Measurements from ENCODE around the gene ZNF444. TPM values are rescaled to one million over a fixed set of nuclear protein-coding genes. Genes with fewer than 3 reads are reported as not detected.
A peak's percentile ranks its signal among the peaks of the same experiment; 100 is the strongest.

ZNF444 gene
- total RNA-seq, 4 donors from 2014 or later = 10.6 to 22.1 (median 15.6) TPM

DNA sequence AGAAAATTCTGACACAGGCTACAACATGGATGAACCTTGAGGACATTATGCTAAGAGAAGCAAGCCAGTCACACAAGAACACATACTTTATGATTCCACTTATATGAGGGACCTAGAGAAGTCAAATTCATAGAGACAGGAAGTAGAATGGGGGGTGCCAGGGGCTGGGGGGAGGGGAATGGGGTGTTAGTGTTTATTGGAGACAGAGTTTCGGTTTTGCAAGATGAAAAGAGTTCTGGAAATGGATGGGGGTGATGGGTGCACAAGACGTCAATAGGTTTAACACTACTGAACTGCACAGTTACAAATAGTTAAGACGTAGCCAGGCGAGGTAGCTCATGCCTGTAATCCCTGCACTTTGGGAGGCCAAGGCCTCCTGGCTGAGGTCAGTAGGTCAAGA lies 16.5 kb upstream of the ZNF444 start:
- TF ChIP-seq CTCF (IDR thresholded peaks at IDR 0.05) = no peak
- TF ChIP-seq POLR2A (IDR thresholded peaks at IDR 0.05) = no peak
- no peaks in the 10 kb centered on the region for H3K36me3 ChIP-seq

DNA sequence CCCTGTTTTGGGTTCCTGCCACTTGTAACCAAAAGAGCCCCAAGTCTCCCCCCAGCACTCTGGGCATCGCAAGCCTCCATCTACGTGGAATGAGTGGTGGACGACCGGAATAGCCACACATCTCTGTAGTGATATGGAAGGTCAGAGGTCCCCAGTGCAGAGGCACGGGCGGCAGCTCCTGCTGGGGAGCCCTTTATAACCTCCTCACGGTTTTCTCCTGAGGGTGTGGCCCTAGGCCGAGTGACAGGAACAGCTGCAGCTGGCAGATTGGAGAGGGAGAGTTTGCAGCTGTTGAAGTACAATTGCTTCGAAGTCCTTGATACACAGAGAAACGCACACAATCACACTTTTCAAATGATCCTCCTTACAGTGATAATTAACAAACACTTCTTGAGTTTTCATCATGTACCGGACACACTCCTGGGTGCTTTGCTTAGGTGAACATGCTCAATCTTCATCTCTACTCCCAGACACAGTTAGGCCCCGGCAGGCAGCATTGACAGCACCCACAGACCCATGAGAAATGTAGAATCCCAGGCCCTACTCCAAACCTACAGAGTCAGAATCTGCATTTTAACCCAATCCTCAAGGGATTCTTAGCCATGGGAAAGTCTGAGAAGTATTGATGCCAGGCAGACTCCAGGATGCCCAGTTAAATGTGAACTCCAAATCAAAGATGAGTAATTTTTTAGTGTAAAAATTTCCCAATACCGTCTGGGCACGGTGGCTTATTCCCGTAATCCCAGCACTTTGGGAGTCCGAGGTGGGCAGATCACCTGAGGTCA lies 15.1 kb upstream of the ZNF444 start:
- peaks cover 0 to 13% (median 7%) of the 10 kb centered on the region in 3 donors for H3K4me1 ChIP-seq
- DNase-seq = no peak
- TF ChIP-seq POLR2A (IDR thresholded peaks at IDR 0.05) = no peak
- H3K36me3 ChIP-seq = no peaks in the 10 kb centered on the region
- 70 to 71% methylated on average over 8 to 13 of the region's 16 CpGs for WGBS, 2 donors
- no peak overlapping the region for H3K27ac ChIP-seq
- no peaks in the 10 kb centered on the region for H3K27me3 ChIP-seq
- intact Hi-C loops (cut with DNase I) = no loop called here
- no peak overlapping the region for H3K4me3 ChIP-seq
- no peaks in the 10 kb centered on the region for H3K9me3 ChIP-seq

More for the DNA sequence above, 16.5 kb upstream of the ZNF444 start:
- Histone ChIP-seq H3K27ac (no peak overlapping the region), H3K4me1 (peaks cover 3 to 23% (median 11%) of the 10 kb centered on the region in 3 donors), H3K9me3 (no peaks in the 10 kb centered on the region), H3K4me3 (no peak overlapping the region), H3K27me3 (no peaks in the 10 kb centered on the region)
- 91 to 92% methylated on average over 4 of the region's 4 CpGs for WGBS, 2 donors
- DNase-seq = no peak
- intact Hi-C loops (cut with DNase I) = no loop called here

DNA sequence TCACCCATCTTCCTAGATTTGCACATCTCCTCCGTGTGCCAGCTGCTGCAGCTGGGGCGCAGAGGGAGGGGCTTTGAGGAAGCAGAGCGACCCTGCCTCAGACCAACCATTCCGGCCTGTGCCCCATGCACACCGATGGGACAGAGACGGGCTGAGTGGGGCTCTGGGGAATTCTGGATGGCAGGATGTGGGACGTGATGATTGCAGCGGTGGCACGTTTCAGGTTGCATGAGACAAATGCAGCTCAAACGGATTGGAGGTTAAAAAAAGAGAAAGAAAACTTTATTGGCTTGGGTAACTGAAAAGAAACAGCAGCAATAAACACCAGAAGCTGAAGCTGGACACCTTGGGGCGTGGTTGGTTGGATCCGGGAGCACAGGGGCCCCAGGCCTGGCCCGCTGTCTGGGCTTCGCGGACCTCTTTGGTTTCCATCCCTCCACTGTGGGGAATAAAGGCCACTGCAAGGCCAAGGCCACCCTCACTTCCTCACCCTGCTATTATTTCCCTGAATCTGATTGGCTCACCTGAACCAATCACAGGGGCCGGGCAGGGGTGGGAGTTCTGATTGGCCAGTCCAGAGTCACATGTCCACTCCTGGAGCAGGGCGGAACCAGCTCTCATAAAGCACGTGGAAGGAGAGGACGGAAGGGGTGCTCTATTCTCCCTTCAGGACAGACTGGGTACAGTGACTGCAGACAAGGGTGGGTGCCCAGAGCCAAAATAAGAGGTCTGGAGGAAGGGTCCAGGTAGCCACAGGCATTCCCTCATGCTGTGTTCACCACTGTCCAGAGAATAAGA lies 13.9 kb upstream of the ZNF444 start:
- Histone ChIP-seq H3K4me3 (no peak overlapping the region), H3K36me3 (no peaks in the 10 kb centered on the region), H3K9me3 (no peaks in the 10 kb centered on the region), H3K27me3 (no peaks in the 10 kb centered on the region), H3K4me1 (peaks cover 0 to 13% (median 2%) of the 10 kb centered on the region in 3 donors), H3K27ac (no peak overlapping the region)
- DNase-seq = no peak
- 84 to 90% methylated on average over 11 to 14 of the region's 19 CpGs for WGBS, 2 donors
- intact Hi-C loops (cut with DNase I) = no loop called here
- TF ChIP-seq POLR2A (IDR thresholded peaks at IDR 0.05) (no peak), CTCF (IDR thresholded peaks at IDR 0.05) (no peak)

DNA sequence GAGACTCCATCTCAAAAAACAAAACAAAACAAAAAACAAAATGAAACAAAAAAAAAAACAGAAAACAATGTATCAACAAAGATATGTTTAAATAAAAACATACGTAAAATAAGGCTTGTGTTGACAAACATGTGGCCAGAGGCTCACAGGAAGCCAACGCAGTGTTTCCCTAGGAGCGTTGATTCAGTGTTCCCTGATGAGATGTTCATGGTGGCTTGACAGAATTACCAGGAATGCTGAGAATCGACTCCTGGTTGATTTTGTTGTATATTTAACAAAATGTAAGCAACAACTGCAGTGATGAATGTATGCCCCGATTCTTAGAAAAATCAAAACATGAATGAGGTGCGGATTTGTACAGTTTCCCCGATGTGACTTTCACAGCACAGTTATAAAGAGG lies 11.1 kb upstream of the ZNF444 start:
- Histone ChIP-seq H3K4me1 (peaks cover 0 to 25% (median 0%) of the 10 kb centered on the region in 3 donors), H3K4me3 (no peak overlapping the region), H3K27me3 (no peaks in the 10 kb centered on the region), H3K36me3 (no peaks in the 10 kb centered on the region), H3K27ac (no peak overlapping the region), H3K9me3 (no peaks in the 10 kb centered on the region)
- DNase-seq = no peak
- TF ChIP-seq CTCF (IDR thresholded peaks at IDR 0.05) (no peak), POLR2A (IDR thresholded peaks at IDR 0.05) (no peak)
- 83% methylated on average over 7 of the region's 7 CpGs for WGBS, 2 donors
- intact Hi-C loops (cut with DNase I) = no loop called here

- intact Hi-C loops (cut with DNase I) = no loop called here
- 84 to 91% methylated on average over 7 to 8 of the region's 8 CpGs for WGBS, 2 donors
- TF ChIP-seq POLR2A (IDR thresholded peaks at IDR 0.05) = no peak
- no peak for TF ChIP-seq CTCF (IDR thresholded peaks at IDR 0.05)
- no peak overlapping the region for H3K4me3 ChIP-seq
- H3K27me3 ChIP-seq = no peaks in the 10 kb centered on the region
- peak overlapping the region in 3 of 4 donors; percentile 32 to 70 (median 49) for H3K27ac ChIP-seq
- H3K4me1 ChIP-seq = peaks cover 0 to 31% (median 0%) of the 10 kb centered on the region in 3 donors
- no peaks in the 10 kb centered on the region for H3K36me3 ChIP-seq
- H3K9me3 ChIP-seq = no peaks in the 10 kb centered on the region
- DNase-seq = no peak
Measured at GRCh38 chr19:56131651-56132050, 9.4 kb upstream of the ZNF444 start.

Measured in esophagus squamous epithelium (tissue), 5 donors.